ENCODE results near the gene SWAP70.

Gene SWAP70

DNA sequence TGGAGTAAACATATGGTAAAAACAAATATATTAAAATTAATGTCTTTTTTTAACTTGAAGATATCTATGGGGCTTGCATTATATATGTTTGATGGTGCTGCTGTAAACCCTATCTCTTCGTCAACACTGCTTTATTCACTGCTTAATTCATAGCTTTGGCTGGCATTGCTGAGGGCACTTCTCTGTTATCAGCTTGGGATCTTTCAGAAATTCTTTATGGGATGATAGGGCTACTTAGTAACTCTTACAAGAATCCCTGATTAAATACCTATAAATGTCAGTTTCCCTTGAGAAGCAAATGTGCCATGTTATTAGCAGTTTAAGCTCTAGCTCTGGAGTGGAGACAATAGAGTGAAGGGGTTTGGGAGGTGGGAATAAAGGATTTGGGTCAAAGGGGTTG lies 112.3 kb downstream of the SWAP70 start:
- TF ChIP-seq ZC3H10 (CRISPR knock-in tag; IDR thresholded peaks at IDR 0.05) (no peak), ISL1 (CRISPR knock-in tag; IDR thresholded peaks at IDR 0.05) (peak; percentile 43; the same call in 1 of the 2 replicates), TCF4 (CRISPR knock-in tag; IDR thresholded peaks at IDR 0.05; ENCODE audit: borderline replicate concordance) (no peak), SNAI2 (CRISPR knock-in tag; IDR thresholded peaks at IDR 0.05) (no peak)
- TF ChIP-seq, protein P1, sequence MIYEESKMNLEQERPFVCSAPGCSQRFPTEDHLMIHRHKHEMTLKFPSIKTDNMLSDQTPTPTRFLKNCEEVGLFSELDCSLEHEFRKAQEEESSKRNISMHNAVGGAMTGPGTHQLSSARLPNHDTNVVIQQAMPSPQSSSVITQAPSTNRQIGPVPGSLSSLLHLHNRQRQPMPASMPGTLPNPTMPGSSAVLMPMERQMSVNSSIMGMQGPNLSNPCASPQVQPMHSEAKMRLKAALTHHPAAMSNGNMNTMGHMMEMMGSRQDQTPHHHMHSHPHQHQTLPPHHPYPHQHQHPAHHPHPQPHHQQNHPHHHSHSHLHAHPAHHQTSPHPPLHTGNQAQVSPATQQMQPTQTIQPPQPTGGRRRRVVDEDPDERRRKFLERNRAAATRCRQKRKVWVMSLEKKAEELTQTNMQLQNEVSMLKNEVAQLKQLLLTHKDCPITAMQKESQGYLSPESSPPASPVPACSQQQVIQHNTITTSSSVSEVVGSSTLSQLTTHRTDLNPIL (CRISPR knock-in tag; IDR thresholded peaks at IDR 0.05; ENCODE audit: low read depth) = no peak
- ATAC-seq = no peak

DNA sequence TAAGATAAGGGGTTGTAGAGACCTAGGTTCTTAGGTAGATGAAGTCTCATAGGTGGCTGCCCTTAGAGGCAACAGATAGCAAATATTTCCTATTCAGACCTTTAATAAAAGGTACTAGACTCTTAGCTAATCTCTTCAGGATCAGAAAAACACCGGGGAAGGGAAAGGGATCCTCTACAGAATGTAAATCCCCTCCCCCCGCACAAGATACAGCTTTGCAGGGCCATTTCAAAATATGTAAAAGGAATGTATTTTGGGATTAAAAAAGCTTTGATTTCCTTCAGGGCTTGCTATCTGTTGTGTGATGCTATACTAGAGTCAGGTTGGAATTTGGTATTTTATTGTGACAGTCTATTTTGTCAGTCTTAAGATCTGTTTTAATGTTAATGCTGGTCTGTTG lies 113.2 kb downstream of the SWAP70 start:
- ATAC-seq = no peak
- TF ChIP-seq TOX (CRISPR knock-in tag; IDR thresholded peaks at IDR 0.05; ENCODE audit: borderline replicate concordance) (no peak), ESRRG (CRISPR knock-in tag; IDR thresholded peaks at IDR 0.05) (no peak), ZFP30 (CRISPR knock-in tag; IDR thresholded peaks at IDR 0.05) (no peak), SNAI2 (CRISPR knock-in tag; IDR thresholded peaks at IDR 0.05) (no peak), OSR1 (CRISPR knock-in tag; IDR thresholded peaks at IDR 0.05) (no peak), PPARA (CRISPR knock-in tag; IDR thresholded peaks at IDR 0.05; ENCODE audit: borderline replicate concordance) (no peak), ZNF565 (CRISPR knock-in tag; conservative IDR thresholded peaks at IDR 0.05; ENCODE audit: low read depth) (no peak)
- TF ChIP-seq, protein P2, sequence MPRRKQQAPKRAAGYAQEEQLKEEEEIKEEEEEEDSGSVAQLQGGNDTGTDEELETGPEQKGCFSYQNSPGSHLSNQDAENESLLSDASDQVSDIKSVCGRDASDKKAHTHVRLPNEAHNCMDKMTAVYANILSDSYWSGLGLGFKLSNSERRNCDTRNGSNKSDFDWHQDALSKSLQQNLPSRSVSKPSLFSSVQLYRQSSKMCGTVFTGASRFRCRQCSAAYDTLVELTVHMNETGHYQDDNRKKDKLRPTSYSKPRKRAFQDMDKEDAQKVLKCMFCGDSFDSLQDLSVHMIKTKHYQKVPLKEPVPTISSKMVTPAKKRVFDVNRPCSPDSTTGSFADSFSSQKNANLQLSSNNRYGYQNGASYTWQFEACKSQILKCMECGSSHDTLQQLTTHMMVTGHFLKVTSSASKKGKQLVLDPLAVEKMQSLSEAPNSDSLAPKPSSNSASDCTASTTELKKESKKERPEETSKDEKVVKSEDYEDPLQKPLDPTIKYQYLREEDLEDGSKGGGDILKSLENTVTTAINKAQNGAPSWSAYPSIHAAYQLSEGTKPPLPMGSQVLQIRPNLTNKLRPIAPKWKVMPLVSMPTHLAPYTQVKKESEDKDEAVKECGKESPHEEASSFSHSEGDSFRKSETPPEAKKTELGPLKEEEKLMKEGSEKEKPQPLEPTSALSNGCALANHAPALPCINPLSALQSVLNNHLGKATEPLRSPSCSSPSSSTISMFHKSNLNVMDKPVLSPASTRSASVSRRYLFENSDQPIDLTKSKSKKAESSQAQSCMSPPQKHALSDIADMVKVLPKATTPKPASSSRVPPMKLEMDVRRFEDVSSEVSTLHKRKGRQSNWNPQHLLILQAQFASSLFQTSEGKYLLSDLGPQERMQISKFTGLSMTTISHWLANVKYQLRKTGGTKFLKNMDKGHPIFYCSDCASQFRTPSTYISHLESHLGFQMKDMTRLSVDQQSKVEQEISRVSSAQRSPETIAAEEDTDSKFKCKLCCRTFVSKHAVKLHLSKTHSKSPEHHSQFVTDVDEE (CRISPR knock-in tag; IDR thresholded peaks at IDR 0.05) = no peak

DNA sequence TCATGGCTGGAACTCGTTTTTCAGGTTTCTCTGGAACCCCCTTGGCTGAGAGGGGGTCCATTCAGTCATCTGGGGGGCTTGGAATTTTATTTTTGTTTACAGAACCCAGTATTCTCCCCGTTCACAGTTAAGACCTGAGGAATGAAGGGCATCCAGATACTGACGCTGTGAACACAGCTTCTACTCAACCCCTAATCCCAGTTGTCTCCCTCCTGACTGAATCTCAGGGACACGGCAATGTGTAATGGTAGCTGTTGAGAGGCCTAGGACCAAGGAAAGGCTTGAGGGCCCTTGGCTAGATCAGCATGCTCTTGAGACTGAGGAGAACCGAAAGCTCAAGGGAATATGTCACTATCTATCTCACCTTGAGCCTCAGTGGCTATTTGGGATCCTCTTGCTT lies 113.6 kb downstream of the SWAP70 start:
- TF ChIP-seq SNAI2 (CRISPR knock-in tag; IDR thresholded peaks at IDR 0.05) (no peak), PPARA (CRISPR knock-in tag; IDR thresholded peaks at IDR 0.05; ENCODE audit: borderline replicate concordance) (no peak), ZNF8 (CRISPR knock-in tag; IDR thresholded peaks at IDR 0.05) (no peak), ZFP3 (CRISPR knock-in tag; IDR thresholded peaks at IDR 0.05) (no peak)
- TF ChIP-seq, protein P3, sequence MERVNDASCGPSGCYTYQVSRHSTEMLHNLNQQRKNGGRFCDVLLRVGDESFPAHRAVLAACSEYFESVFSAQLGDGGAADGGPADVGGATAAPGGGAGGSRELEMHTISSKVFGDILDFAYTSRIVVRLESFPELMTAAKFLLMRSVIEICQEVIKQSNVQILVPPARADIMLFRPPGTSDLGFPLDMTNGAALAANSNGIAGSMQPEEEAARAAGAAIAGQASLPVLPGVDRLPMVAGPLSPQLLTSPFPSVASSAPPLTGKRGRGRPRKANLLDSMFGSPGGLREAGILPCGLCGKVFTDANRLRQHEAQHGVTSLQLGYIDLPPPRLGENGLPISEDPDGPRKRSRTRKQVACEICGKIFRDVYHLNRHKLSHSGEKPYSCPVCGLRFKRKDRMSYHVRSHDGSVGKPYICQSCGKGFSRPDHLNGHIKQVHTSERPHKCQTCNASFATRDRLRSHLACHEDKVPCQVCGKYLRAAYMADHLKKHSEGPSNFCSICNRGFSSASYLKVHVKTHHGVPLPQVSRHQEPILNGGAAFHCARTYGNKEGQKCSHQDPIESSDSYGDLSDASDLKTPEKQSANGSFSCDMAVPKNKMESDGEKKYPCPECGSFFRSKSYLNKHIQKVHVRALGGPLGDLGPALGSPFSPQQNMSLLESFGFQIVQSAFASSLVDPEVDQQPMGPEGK (CRISPR knock-in tag; IDR thresholded peaks at IDR 0.05; ENCODE audit: borderline replicate concordance) = no peak
- TF ChIP-seq, protein P2 (CRISPR knock-in tag; IDR thresholded peaks at IDR 0.05) = no peak

DNA sequence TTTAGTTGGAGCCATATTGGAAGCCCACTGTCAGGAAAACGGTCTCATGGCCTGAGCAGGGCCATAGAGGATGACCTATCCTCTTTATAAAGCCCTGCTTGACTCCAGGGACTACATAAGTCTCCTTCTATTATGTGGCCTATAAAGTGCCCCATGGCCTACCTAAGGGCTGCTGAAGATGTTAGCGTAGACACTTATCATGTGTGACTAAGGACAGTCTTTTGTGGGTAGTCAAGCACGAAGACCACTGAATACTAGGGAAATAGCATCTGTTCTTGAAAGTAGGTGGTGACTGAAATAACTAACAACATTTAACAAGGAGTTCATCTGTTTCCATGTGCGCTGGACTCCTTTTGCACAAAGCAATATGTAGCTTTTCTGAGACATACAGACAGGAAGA lies 117.1 kb downstream of the SWAP70 start:
- TF ChIP-seq, protein P1 (CRISPR knock-in tag; IDR thresholded peaks at IDR 0.05; ENCODE audit: low read depth) = no peak
- TF ChIP-seq ZFP3 (CRISPR knock-in tag; IDR thresholded peaks at IDR 0.05) (no peak), ZNF565 (CRISPR knock-in tag; conservative IDR thresholded peaks at IDR 0.05; ENCODE audit: low read depth) (no peak), CSDC2 (CRISPR knock-in tag; IDR thresholded peaks at IDR 0.05) (no peak), OSR1 (CRISPR knock-in tag; IDR thresholded peaks at IDR 0.05) (no peak), ZC3H10 (CRISPR knock-in tag; IDR thresholded peaks at IDR 0.05) (no peak), TCF4 (CRISPR knock-in tag; IDR thresholded peaks at IDR 0.05; ENCODE audit: borderline replicate concordance) (no peak)
- TF ChIP-seq, protein P3 (CRISPR knock-in tag; IDR thresholded peaks at IDR 0.05; ENCODE audit: borderline replicate concordance) = no peak
- TF ChIP-seq, protein P2 (CRISPR knock-in tag; IDR thresholded peaks at IDR 0.05) = no peak
- TF ChIP-seq, protein P4, sequence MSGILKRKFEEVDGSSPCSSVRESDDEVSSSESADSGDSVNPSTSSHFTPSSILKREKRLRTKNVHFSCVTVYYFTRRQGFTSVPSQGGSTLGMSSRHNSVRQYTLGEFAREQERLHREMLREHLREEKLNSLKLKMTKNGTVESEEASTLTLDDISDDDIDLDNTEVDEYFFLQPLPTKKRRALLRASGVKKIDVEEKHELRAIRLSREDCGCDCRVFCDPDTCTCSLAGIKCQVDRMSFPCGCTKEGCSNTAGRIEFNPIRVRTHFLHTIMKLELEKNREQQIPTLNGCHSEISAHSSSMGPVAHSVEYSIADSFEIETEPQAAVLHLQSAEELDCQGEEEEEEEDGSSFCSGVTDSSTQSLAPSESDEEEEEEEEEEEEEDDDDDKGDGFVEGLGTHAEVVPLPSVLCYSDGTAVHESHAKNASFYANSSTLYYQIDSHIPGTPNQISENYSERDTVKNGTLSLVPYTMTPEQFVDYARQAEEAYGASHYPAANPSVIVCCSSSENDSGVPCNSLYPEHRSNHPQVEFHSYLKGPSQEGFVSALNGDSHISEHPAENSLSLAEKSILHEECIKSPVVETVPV (CRISPR knock-in tag; IDR thresholded peaks at IDR 0.05) = no peak
- no peak for ATAC-seq

More for the DNA sequence above, 113.6 kb downstream of the SWAP70 start:
- no peak for ATAC-seq
